Liver (tissue), 9 donors: ENCODE measurements around the gene TMED6. TPM values are rescaled to one million over a fixed set of nuclear protein-coding genes. Genes with fewer than 3 reads are reported as not detected.

Experiments
- DNase-seq: peaks from one replicate; pipeline ENCODE4 v3.0.0-alpha.2; 2017; ENCODE audit warnings: low spot score
- H3K27ac ChIP-seq, 2 donors: one replicate each; pipeline ENCODE4 v1.7.0; 2013; ENCODE audit warnings: inconsistent platforms in 2 of 2, low read length in 2 of 2, control low read depth in 1 of 2, low read depth in 1 of 2, mild to moderate bottlenecking in 1 of 2
- H3K27me3 ChIP-seq, 4 donors: one replicate each; pipeline versions ENCODE4 v1.6.1 to v1.7.0; 2013; ENCODE audit warnings: low read length in 3 of 4, inconsistent platforms in 1 of 4, mild to moderate bottlenecking in 1 of 4, moderate library complexity in 1 of 4; ENCODE audit not compliant: control insufficient read depth in 4 of 4, insufficient read depth in 4 of 4
- H3K36me3 ChIP-seq, 4 donors: one replicate each; pipeline versions ENCODE4 v1.6.1 to v1.7.0; 2013; ENCODE audit warnings: low read length in 3 of 4, mild to moderate bottlenecking in 3 of 4, low read depth in 1 of 4, moderate library complexity in 1 of 4; ENCODE audit not compliant: control insufficient read depth in 4 of 4, insufficient read depth in 3 of 4
- H3K4me1 ChIP-seq, 4 donors: one replicate each; pipeline versions ENCODE4 v1.6.1 to v1.7.0; 2013; ENCODE audit warnings: low read length in 3 of 4, mild to moderate bottlenecking in 3 of 4, moderate library complexity in 1 of 4; ENCODE audit not compliant: control insufficient read depth in 4 of 4, insufficient read depth in 4 of 4
- H3K4me3 ChIP-seq, 3 donors: one replicate each; pipeline versions ENCODE4 v1.6.1 to v1.7.0; 2013; ENCODE audit warnings: low read length in 3 of 3, control low read depth in 1 of 3, low read depth in 1 of 3, mild to moderate bottlenecking in 1 of 3
- H3K9ac ChIP-seq, 2 donors: one replicate each; pipeline ENCODE4 v1.7.0; 2013; ENCODE audit warnings: low read length in 2 of 2, mild to moderate bottlenecking in 2 of 2, moderate library complexity in 2 of 2, control low read depth in 1 of 2, low read depth in 1 of 2
- H3K9me3 ChIP-seq, 4 donors: one replicate each; pipeline versions ENCODE4 v1.6.1 to v1.7.0; 2013; ENCODE audit warnings: low read length in 3 of 4; ENCODE audit not compliant: control insufficient read depth in 4 of 4
- ATF3 ChIP-seq: IDR thresholded peaks from 2 replicates; pipeline ENCODE4 v1.6.1; 2016; ENCODE audit warnings: antibody characterized with exemption
- EGR1 ChIP-seq, 2 donors: IDR thresholded peaks; 2 replicates each; pipeline ENCODE4 v1.6.1; 2016 to 2018; ENCODE audit warnings: antibody characterized with exemption in 2 of 2, low read depth in 2 of 2
- FOXA1 ChIP-seq: IDR thresholded peaks from 2 replicates; pipeline ENCODE4 v1.6.1; 2016; ENCODE audit warnings: antibody characterized with exemption
- FOXA2 ChIP-seq: IDR thresholded peaks from 2 replicates; pipeline ENCODE4 v1.6.1; 2016; ENCODE audit warnings: antibody characterized with exemption
- GABPA ChIP-seq, 2 donors: IDR thresholded peaks in 1 of 2; conservative IDR thresholded peaks in 1 of 2; 2 replicates each; pipeline ENCODE4 v1.6.1; 2016; ENCODE audit warnings: antibody characterized with exemption in 2 of 2, mild to moderate bottlenecking in 1 of 2, moderate library complexity in 1 of 2
- HNF4A ChIP-seq, 2 donors: conservative IDR thresholded peaks; 2 replicates each; pipeline ENCODE4 v1.6.1; 2016; ENCODE audit warnings: antibody characterized with exemption in 2 of 2, mild to moderate bottlenecking in 2 of 2
- HNF4G ChIP-seq: IDR thresholded peaks from 2 replicates; pipeline ENCODE4 v1.6.1; 2016; ENCODE audit warnings: antibody characterized with exemption
- JUND ChIP-seq, 2 donors: IDR thresholded peaks; 2 replicates each; pipeline ENCODE4 v1.6.1; 2016; ENCODE audit warnings: antibody characterized with exemption in 2 of 2
- NR2F2 ChIP-seq: IDR thresholded peaks from 2 replicates; pipeline ENCODE4 v1.6.1; 2016; ENCODE audit warnings: antibody characterized with exemption
- RAD21 ChIP-seq, 2 donors: IDR thresholded peaks; 2 replicates each; pipeline ENCODE4 v1.6.1; 2016; ENCODE audit warnings: antibody characterized with exemption in 2 of 2, mild to moderate bottlenecking in 2 of 2
- REST ChIP-seq: IDR thresholded peaks from 2 replicates; pipeline ENCODE4 v1.6.1; 2016; ENCODE audit warnings: antibody characterized with exemption, mild to moderate bottlenecking
- RXRA ChIP-seq, 2 donors: IDR thresholded peaks; 2 replicates each; pipeline ENCODE4 v1.6.1; 2017 to 2018; ENCODE audit warnings: antibody characterized with exemption in 2 of 2, mild to moderate bottlenecking in 1 of 2
- SP1 ChIP-seq: IDR thresholded peaks from 2 replicates; pipeline ENCODE4 v1.6.1; 2018; ENCODE audit warnings: antibody characterized with exemption, mild to moderate bottlenecking
- TAF1 ChIP-seq: conservative IDR thresholded peaks from 2 replicates; pipeline ENCODE4 v1.6.1; 2016; ENCODE audit warnings: antibody characterized with exemption, mild to moderate bottlenecking
- YY1 ChIP-seq: IDR thresholded peaks from 2 replicates; pipeline ENCODE4 v1.6.1; 2016; ENCODE audit warnings: antibody characterized with exemption, mild to moderate bottlenecking
- ZBTB33 ChIP-seq: IDR thresholded peaks from 2 replicates; pipeline ENCODE4 v1.6.1; 2016; ENCODE audit warnings: antibody characterized with exemption
- WGBS: extraction: QIAGEN DNeasy Blood & Tissue Kit; methylation state at CpG from one replicate; pipeline ENCODE4 v1.1.7; 2013; 5-methylcytosine and 5-hydroxymethylcytosine counted together
- polyA plus RNA-seq, 2 donors: library from polyadenylated mRNA; stranded (reverse) in 1 of 2; unstranded in 1 of 2; fragments of 200-250 nt in 1 of 2; fragments of >200 nt in 1 of 2; fragmentation: Nextera tagmentation in 1 of 2; extraction: Ambion mirVana in 1 of 2; gene quantifications; one replicate each; pipeline versions ENCODE4 v1.2.1 to v1.2.3, GENCODE V29; 2013 to 2015
- total RNA-seq, 2 donors: library from RNA; depleted of rRNA; stranded (reverse); fragments of >200 nt; gene quantifications; one replicate each; pipeline ENCODE4 v1.2.3, GENCODE V29; 2014
- TF ChIP-seq, protein P1 (sequence below): fragments of 150-350 bp; IDR thresholded peaks from 2 replicates; pipeline ENCODE4 v1.5.1; 2017; ENCODE audit warnings: improper control_type of control experiment, low read depth, low read length; ENCODE audit not compliant: missing input control
- TF ChIP-seq, protein P2 (sequence below): IDR thresholded peaks from 2 replicates; pipeline ENCODE4 v1.6.1; 2016; ENCODE audit warnings: antibody characterized with exemption
- donor health status: healthy.
- donor health status: healthy.
- donor health status: healthy.
- donor health status: healthy.
- donor health status: healthy.

The TMED6 gene
- total and polyA plus RNA-seq, 4 donors: 0.18 to 46.2 (median 11.0) TPM

DNA sequence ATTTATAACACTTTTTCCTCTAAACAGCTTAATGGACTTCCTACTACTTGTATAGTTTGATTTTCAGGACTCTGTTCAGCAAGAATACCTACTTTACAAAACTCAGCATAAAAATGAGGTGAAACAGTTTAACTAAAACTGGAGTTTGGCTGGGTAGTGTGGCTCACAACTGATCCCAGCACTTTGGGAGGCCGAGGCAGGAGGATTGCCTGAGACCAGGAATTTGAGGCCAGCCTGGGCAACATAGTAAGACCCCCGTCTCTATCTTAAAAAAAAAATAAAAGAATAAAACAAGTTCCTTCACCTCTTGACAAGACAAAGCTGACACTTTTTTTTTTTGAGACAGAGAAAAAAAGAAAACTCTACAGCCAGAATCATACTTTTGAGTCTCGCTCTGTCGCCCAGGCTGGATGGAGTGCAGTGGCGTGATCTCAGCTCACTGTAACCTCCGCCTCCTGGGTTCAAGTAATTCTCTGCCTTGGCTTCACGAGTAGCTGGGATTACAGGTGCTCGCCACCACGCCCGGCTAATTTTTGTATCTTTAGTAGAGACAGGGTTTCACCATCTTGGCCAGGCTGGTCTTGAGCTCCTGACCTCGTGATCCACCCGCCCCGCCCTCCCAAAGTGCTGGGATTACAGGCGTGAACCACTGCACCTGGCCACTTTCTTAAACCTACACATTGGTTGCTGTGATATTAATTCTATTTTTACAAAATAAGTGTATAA, 23.8 kb downstream of the TMED6 start:
- Histone ChIP-seq H3K27me3 (no peaks in the 10 kb centered on the region), H3K4me1 (peaks cover 22 to 74% (median 60%) of the 10 kb centered on the region in 4 donors), H3K4me3 (no peak overlapping the region), H3K27ac (peak overlapping the region; percentile 52 to 87), H3K9me3 (no peaks in the 10 kb centered on the region), H3K36me3 (peaks cover 0 to 19% (median 5%) of the 10 kb centered on the region in 4 donors), H3K9ac (peak overlapping the region in 1 of 2 donors; percentile 24)
- DNase-seq: no peak
- WGBS: 91% methylated on average over 14 of the region's 14 CpGs
- TF ChIP-seq RXRA (IDR thresholded peaks at IDR 0.05) (no peak), HNF4G (no peak), FOXA2 (no peak), YY1 (no peak)

GRCh38 chr16:69326172-69326873, 25.3 kb downstream of the TMED6 start:
- DNase-seq: no peak
- H3K27ac ChIP-seq: peak overlapping the region; percentile 52 to 87
- H3K4me3 ChIP-seq: peak overlapping the region in 1 of 3 donors; percentile 13
- peak overlapping the region in 1 of 2 donors; percentile 78 for H3K9ac ChIP-seq
- TF ChIP-seq HNF4A (conservative IDR thresholded peaks at IDR 0.05) (peak; percentile 99), RXRA (IDR thresholded peaks at IDR 0.05) (peak; percentile 94 to 95), ATF3 (no peak), FOXA1 (peak; percentile 72), HNF4G (peak; percentile 98), ZBTB33 (peak; percentile 74), SP1 (peak; percentile 99), GABPA (IDR thresholded peaks at IDR 0.05 in 1 of 2, conservative IDR thresholded peaks at IDR 0.05 in 1 of 2) (peak; percentile 13 to 71), REST (peak; percentile 86), YY1 (peak; percentile 94), JUND (IDR thresholded peaks at IDR 0.05) (peak; percentile 68 to 72), NR2F2 (peak; percentile 26), FOXA2 (peak; percentile 42), TAF1 (no peak), EGR1 (IDR thresholded peaks at IDR 0.05; ENCODE audit: low read depth in 2 of 2) (peak in 1 of 2 donors; percentile 25), RAD21 (IDR thresholded peaks at IDR 0.05) (peak; percentile 45 to 48)
- TF ChIP-seq, protein P1, sequence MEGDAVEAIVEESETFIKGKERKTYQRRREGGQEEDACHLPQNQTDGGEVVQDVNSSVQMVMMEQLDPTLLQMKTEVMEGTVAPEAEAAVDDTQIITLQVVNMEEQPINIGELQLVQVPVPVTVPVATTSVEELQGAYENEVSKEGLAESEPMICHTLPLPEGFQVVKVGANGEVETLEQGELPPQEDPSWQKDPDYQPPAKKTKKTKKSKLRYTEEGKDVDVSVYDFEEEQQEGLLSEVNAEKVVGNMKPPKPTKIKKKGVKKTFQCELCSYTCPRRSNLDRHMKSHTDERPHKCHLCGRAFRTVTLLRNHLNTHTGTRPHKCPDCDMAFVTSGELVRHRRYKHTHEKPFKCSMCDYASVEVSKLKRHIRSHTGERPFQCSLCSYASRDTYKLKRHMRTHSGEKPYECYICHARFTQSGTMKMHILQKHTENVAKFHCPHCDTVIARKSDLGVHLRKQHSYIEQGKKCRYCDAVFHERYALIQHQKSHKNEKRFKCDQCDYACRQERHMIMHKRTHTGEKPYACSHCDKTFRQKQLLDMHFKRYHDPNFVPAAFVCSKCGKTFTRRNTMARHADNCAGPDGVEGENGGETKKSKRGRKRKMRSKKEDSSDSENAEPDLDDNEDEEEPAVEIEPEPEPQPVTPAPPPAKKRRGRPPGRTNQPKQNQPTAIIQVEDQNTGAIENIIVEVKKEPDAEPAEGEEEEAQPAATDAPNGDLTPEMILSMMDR: no peak
- TF ChIP-seq, protein P2, sequence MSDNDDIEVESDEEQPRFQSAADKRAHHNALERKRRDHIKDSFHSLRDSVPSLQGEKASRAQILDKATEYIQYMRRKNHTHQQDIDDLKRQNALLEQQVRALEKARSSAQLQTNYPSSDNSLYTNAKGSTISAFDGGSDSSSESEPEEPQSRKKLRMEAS: peak; percentile 93
- H3K9me3 ChIP-seq: no peaks in the 10 kb centered on the region
- peaks cover 2 to 27% (median 15%) of the 10 kb centered on the region in 4 donors for H3K36me3 ChIP-seq
- no peaks in the 10 kb centered on the region for H3K27me3 ChIP-seq
- peaks cover 22 to 76% (median 60%) of the 10 kb centered on the region in 4 donors for H3K4me1 ChIP-seq
- WGBS: 22% methylated on average over 7 of the region's 7 CpGs
